CD4-positive, alpha-beta T cell treated with Interleukin-1 beta for 1 hour (primary cell): ENCODE measurements around the gene NUP214.
"Not testable (repeated sequence)": the region's sequence is repeated elsewhere in the genome, so short reads cannot be mapped to it uniquely, and the experiment has no call there.

Experiments used
- DNase-seq, 2 donors: peaks; one replicate each; pipeline ENCODE4 v3.0.0-alpha.2; 2020 to 2022

NUP214 gene

GRCh38 chr9:131264231-131264630 is 138.8 kb downstream of the NUP214 start:
- DNase-seq = peak; percentile 31 to 47

DNA sequence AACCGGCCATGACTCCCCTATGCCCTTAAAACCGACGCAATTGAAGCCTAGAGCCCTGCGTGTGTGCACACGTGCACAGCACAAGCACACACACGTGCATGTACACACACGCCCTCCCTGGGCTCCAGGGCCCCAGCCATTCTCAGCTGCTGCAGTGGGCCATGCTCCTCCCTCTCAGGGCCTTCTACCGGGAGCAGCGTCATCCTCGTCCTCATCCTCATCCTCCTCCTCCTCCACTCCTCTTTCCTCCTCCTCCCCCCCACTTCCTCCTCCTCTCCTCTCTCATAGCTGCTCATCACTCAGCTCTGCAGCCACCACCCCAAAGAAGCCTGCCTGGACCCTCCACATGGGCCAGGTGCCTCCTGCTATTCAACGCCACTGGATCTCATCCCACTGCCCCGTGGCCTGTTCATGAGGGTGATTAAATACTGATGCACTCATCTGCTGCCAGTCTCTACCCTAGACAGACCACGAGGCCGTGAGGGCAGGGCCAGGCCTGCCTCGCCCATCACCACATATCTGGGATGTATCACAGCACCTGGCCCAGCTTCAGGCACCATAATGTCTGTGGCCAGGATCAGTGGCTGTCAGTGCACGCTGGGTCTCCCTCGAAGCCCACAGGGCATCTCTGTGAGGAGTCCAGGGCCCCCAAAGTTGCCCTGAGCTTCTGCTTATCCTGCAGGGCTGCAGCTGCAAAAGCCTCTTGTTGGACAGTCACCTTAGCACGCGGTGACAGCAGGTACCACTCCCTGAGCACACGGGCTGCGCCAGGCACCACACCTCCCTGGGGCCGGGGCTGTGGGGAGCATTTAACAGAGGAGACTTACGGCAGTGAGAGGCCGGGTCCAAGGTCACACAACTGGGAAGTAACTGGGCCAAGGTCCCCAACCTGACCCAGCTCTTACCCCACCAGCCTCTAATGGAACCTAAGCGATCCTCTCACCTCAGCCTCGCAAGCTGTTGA is 141.2 kb downstream of the NUP214 start:
- DNase-seq = peak; percentile 37 to 43

- DNase-seq = peak; percentile 61 to 63
These were observed 145.0 kb downstream of the NUP214 start for GRCh38 chr9:131270171-131271015.

GRCh38 chr9:131271016-131271273 is 145.6 kb downstream of the NUP214 start:
- not testable (repeated sequence) for DNase-seq

DNA sequence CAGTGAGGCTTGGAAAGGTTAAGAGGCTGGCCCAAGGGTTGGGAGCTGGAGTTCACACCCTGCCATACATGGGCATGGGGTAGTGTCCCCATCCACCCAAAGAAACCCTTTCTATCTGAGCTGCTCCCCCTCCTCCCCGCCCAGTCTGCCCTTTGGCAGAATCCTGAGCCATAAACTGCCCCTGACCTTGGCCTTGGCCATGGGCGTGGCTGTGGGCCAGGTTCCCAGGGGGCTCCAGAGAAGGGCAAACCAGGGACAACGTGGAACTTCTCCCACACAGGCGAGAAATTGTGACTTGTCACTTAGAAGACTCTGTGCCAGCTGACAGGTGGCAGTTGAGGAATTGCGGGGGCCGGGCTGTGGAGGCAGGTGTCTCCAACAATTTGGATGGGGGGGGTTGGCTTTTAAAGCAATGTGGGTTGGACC is 146.1 kb downstream of the NUP214 start:
- DNase-seq = no peak

- no peak for DNase-seq
These were observed 146.8 kb downstream of the NUP214 start for GRCh38 chr9:131272212-131272611.

GRCh38 chr9:131273146-131273855 is 147.9 kb downstream of the NUP214 start:
- peak in 1 of 2 donors; percentile 17 for DNase-seq

- DNase-seq = no peak
These were observed 148.7 kb downstream of the NUP214 start for GRCh38 chr9:131273856-131274673.

- peak in 1 of 2 donors; percentile 25 for DNase-seq
These were observed 149.4 kb downstream of the NUP214 start for GRCh38 chr9:131274674-131275331.

DNA sequence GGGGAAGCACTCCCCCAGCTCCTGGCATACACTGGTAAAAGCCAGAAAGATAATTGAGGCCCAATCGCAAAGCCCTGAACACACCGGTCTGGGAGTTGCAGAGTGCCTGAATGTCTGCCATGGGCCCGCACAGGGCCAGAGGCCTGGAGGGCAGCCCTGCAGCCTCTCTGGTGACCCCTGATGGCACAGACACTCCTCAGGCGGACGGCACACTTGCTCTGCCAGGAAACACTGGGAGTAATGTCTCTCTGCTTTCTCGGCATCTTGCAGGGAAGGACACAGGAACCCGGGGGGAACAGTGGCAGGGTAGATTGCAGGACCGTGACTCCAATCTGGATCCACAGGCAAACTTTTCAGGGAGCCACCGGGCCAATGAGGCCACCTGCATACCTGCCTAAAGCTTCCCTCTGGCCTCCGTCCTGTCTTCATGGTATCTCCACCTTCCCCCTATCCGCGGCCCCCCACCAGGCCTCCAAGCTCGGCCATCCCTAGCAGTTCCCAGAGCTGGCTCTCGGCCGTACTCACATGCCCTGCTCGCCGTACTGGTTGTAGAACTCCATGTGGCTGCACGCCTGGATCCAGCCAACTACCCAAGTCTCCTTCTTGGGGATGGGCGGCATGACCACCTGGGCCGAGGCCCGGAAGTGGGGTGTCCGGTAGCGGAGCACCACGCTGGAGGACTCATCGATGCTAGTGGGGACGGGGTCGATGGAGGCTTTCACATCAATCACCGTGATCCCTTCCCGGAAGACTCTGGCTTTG is 150.1 kb downstream of the NUP214 start:
- peak; percentile 17 to 31 for DNase-seq

GRCh38 chr9:131276094-131276888 is 150.9 kb downstream of the NUP214 start, which contains the start of gene FAM78A:
Gene FAM78A, minus strand, starts transcription at chr9:131276510. Its CDS starts 331 bp downstream, at chr9:131276179.
- peak; percentile 40 to 55 for DNase-seq

GRCh38 chr9:131276891-131277286 is 151.5 kb downstream of the NUP214 start:
- DNase-seq = peak; percentile 32 to 52

DNA sequence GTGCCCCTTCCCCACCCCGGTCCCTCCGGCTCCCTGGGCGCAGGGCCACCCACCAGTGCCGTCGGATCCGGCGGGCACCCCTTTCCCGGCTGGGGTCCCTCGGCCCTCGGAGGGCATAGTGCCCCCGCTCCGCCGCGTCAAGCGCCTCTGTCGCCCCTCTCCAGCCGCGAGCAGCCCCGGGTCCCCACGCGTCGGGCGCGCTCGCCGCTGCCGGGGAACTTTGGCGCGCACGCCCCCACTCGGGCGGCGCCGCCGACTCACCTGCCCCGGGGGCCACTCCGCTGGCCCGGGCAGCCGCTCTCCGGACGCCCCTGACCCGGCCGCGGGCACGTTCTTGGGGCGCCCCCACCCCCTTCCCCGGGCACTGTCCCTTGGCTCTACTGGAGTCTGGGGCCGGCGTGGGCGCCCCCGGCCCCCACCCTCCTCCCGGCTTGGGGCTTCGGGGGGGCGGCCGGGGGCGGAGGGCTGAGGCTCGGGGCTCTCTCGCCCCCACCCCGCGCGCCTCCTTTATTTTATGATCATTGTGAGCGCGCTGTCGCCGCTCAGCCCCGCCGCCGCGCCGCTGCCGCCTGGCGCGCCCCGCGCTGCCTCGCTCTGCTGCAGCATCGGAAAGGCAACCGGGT is 152.0 kb downstream of the NUP214 start:
- peak in 1 of 2 donors; percentile 29 for DNase-seq

DNA sequence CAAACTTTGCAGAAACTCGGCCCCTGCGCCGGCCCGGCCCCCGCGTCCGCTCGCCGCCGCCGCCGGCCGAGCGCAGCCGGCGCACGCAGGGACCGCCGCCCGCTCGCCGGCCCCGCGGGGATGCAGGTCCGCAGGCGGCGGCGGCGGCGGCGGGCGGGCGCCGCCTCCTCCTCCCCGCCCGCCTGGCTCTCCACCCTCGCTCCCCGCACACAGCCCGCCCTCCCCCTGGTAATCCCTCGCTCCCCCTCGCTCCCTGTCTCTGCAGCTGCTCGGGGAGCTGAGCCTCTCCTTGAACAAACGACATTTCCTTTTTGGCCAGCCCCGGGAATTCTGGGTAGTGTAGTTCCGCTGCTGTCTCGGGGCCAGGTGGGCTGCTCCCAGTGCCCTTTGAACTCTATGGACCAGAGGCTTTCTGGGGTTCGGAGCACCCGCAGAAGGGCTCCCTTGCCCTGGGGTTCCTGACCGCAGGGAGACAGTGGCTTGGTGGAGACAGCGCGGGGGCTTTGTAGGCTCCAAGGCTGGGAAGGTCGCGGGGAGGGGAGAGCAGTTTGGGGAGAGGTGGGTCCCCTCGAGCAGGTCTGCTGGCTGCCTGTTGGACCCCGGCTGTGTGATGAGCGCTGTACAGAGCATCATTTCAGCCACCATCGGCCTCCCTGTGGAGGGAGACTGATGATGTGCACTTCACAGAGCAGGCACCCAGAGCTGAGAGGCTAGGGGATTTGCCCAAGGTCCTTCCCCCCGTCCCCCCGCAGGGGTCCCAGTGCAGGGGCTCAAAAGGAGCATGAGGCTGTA is 152.7 kb downstream of the NUP214 start:
- DNase-seq = peak; percentile 79 to 81

DNA sequence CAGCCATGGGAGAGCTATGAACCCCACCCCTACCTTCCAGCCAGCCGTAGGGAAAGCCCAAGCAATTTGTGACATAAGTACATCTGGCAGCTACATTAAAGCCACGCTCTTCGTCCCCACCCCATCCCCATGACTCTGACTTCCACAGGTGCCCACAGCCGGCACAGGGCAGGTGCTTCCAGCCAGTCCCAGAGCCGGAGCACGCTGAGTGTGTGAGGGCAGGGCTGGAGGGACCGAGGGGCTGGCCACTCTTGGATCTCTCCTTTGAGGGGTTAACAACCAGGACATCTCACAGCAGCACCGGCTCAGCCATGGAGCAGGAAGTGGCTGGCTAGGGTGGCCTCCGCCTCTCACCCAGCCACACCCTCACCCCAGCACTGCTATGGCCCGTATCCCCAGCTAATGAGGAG is 153.3 kb downstream of the NUP214 start:
- peak in 1 of 2 donors; percentile 37 for DNase-seq

DNA sequence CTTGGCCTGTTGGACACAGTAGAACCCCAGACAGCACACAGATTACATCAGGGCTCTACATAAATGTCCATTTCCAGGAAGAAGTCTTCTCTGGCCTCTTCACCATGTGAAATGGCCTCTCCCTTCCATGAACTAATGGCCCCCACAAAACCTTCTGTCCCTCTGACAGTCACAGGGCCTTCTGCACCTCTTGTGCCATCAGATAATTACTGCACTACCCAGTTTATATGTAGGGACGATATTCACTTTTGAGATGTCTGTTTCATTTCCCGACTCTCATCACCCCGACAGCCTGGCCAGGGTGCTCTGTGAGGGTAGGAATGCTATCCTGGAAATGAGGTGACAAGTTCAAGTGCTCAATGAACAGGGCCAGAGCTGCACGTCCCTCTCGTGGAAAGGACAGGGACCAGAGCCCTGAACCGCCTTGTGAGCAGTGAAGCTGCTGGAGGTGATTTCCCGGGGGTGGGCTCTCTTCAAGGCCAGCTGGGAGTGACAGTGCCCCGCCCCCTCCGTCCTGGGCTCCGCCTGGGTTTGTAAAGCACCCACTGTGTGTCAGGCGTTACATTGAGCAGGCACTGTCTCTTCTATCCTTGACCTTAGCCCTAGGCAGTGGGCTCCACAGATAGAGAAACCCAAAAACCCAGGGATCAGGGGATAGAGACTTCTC is 153.9 kb downstream of the NUP214 start:
- DNase-seq = no peak

DNA sequence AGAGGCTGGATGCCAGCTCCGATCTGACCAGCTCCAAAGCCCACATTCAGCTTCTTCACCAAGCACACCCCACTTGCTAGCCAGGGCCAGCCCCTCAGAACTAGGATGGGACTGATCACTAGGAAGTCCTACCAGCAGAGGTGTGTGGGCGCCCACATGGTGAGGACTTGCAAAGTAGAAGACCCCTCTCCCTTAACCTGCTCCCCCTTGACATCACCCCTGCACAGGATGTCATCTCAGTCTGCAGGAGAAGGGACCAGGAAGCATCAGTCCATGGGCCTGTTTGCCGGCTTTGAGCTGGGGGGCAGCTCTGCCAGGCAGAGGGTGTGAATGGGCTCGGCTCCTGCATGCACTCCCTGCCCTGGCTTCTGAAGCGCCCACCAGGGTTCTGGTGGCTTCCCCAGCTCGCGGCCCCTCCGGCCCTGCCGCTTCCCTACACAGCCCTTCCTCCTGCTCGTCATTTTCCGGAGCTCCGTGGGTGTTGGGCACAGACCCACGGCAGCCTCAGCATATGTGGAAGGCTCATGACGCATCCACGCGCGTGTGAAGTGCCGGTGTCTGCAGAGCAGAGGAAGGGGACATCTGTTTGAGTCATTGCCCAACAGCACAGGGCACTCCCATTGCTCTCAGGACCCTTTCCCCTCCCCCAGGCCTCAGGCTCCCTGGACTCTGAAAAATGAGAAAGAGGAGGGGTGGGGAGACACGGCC is 154.6 kb downstream of the NUP214 start:
- DNase-seq = peak in 1 of 2 donors; percentile 34
